ENCODE data around the gene ZNF467.

The ZNF467 gene

GRCh38 chr7:149753375-149754233 is 19.8 kb downstream of the ZNF467 start:
- Histone ChIP-seq H3K36me3 (no peaks in the 10 kb centered on the region), H3K4me3 (ENCODE audit: low read depth, low read length) (no peak overlapping the region), H3K4me1 (no peaks in the 10 kb centered on the region), H3K27me3 (no peaks in the 10 kb centered on the region), H3K9me3 (no peaks in the 10 kb centered on the region)
- TF ChIP-seq CTCF (IDR thresholded peaks at IDR 0.05; ENCODE audit: low read depth, low read length), result peak; percentile 86
- peak; percentile 76 for DNase-seq

- DNase-seq, result no peak
- Histone ChIP-seq H3K9me3 (no peaks in the 10 kb centered on the region), H3K36me3 (no peaks in the 10 kb centered on the region), H3K4me1 (no peaks in the 10 kb centered on the region), H3K27me3 (no peaks in the 10 kb centered on the region), H3K4me3 (ENCODE audit: low read depth, low read length) (no peak overlapping the region)
- no peak for TF ChIP-seq CTCF (IDR thresholded peaks at IDR 0.05; ENCODE audit: low read depth, low read length)
Measured at GRCh38 chr7:149752646-149753045, 20.7 kb downstream of the ZNF467 start.

GRCh38 chr7:149751043-149751775 is 22.2 kb downstream of the ZNF467 start:
- no peak for TF ChIP-seq CTCF (IDR thresholded peaks at IDR 0.05; ENCODE audit: low read depth, low read length)
- no peaks in the 10 kb centered on the region for H3K4me1 ChIP-seq
- no peaks in the 10 kb centered on the region for H3K9me3 ChIP-seq
- H3K4me3 ChIP-seq (ENCODE audit: low read depth, low read length), result no peak overlapping the region
- no peaks in the 10 kb centered on the region for H3K36me3 ChIP-seq
- H3K27me3 ChIP-seq, result no peaks in the 10 kb centered on the region
- DNase-seq, result no peak

GRCh38 chr7:149750122-149750845 is 23.1 kb downstream of the ZNF467 start:
- TF ChIP-seq CTCF (IDR thresholded peaks at IDR 0.05; ENCODE audit: low read depth, low read length), result no peak
- DNase-seq, result no peak
- H3K27me3 ChIP-seq, result no peaks in the 10 kb centered on the region
- no peaks in the 10 kb centered on the region for H3K4me1 ChIP-seq
- no peaks in the 10 kb centered on the region for H3K9me3 ChIP-seq
- H3K36me3 ChIP-seq, result no peaks in the 10 kb centered on the region
- no peak overlapping the region for H3K4me3 ChIP-seq (ENCODE audit: low read depth, low read length)

- Histone ChIP-seq H3K4me1 (no peaks in the 10 kb centered on the region), H3K9me3 (no peaks in the 10 kb centered on the region), H3K4me3 (ENCODE audit: low read depth, low read length) (no peak overlapping the region), H3K36me3 (no peaks in the 10 kb centered on the region), H3K27me3 (no peaks in the 10 kb centered on the region)
- DNase-seq, result no peak
- TF ChIP-seq CTCF (IDR thresholded peaks at IDR 0.05; ENCODE audit: low read depth, low read length), result no peak
Measured at GRCh38 chr7:149748076-149748874, 25.1 kb downstream of the ZNF467 start.

Measured in BE2C (cell line).